ENCODE measurements around the gene C4orf50.
"Not testable (repeated sequence)": the region's sequence is repeated elsewhere in the genome, so short reads cannot be mapped to it uniquely, and the experiment has no call there.

C4orf50 gene

GRCh38 chr4:6017030-6017429 lies 1.2 kb downstream of the C4orf50 start:
- no peak for DNase-seq (ENCODE audit: low read depth in 3 of 3)

GRCh38 chr4:6013564-6013963 lies 4.7 kb downstream of the C4orf50 start:
- no peak for DNase-seq (ENCODE audit: low read depth in 3 of 3)

- no peak for DNase-seq (ENCODE audit: low read depth in 3 of 3)
These were observed 6.0 kb downstream of the C4orf50 start for GRCh38 chr4:6012200-6012599.

- DNase-seq (ENCODE audit: low read depth in 3 of 3): no peak
These were observed 6.5 kb downstream of the C4orf50 start for GRCh38 chr4:6011686-6012085.

- DNase-seq (ENCODE audit: low read depth in 3 of 3): no peak
These were observed 7.0 kb downstream of the C4orf50 start for GRCh38 chr4:6011271-6011671.

GRCh38 chr4:6010789-6011188 lies 7.4 kb downstream of the C4orf50 start:
- DNase-seq (ENCODE audit: low read depth in 3 of 3): no peak

- no peak for DNase-seq (ENCODE audit: low read depth in 3 of 3)
These were observed 8.8 kb downstream of the C4orf50 start for GRCh38 chr4:6009452-6009851.

GRCh38 chr4:6008766-6009385 lies 9.4 kb downstream of the C4orf50 start:
- no peak for DNase-seq (ENCODE audit: low read depth in 3 of 3)

- DNase-seq (ENCODE audit: low read depth in 3 of 3): no peak
These were observed 10.1 kb downstream of the C4orf50 start for GRCh38 chr4:6008092-6008551.

GRCh38 chr4:6005175-6005574 lies 13.1 kb downstream of the C4orf50 start:
- DNase-seq (ENCODE audit: low read depth in 3 of 3): no peak

- DNase-seq (ENCODE audit: low read depth in 3 of 3): not testable (repeated sequence)
These were observed 14.7 kb downstream of the C4orf50 start for GRCh38 chr4:6003485-6003884.

GRCh38 chr4:6002926-6003325 lies 15.3 kb downstream of the C4orf50 start:
- DNase-seq (ENCODE audit: low read depth in 3 of 3): no peak

- no peak for DNase-seq (ENCODE audit: low read depth in 3 of 3)
These were observed 15.8 kb downstream of the C4orf50 start for GRCh38 chr4:6002492-6002833.

GRCh38 chr4:6001680-6002491 lies 16.3 kb downstream of the C4orf50 start:
- DNase-seq (ENCODE audit: low read depth in 3 of 3): no peak

GRCh38 chr4:5999830-6000365 lies 18.3 kb downstream of the C4orf50 start:
- no peak for DNase-seq (ENCODE audit: low read depth in 3 of 3)

- DNase-seq (ENCODE audit: low read depth in 3 of 3): no peak
These were observed 18.9 kb downstream of the C4orf50 start for GRCh38 chr4:5999356-5999755.

- DNase-seq (ENCODE audit: low read depth in 3 of 3): peak in 2 of 3 experiments; percentile 9 to 31
These were observed 19.8 kb downstream of the C4orf50 start for GRCh38 chr4:5998333-5998936.

GRCh38 chr4:5996641-5997040 lies 21.6 kb downstream of the C4orf50 start:
- no peak for DNase-seq (ENCODE audit: low read depth in 3 of 3)

GRCh38 chr4:5995901-5996623 lies 22.2 kb downstream of the C4orf50 start:
- no peak for DNase-seq (ENCODE audit: low read depth in 3 of 3)

GRCh38 chr4:5993876-5994811 lies 24.1 kb downstream of the C4orf50 start:
- DNase-seq (ENCODE audit: low read depth in 3 of 3): no peak

- DNase-seq (ENCODE audit: low read depth in 3 of 3): not testable (repeated sequence)
These were observed 24.9 kb downstream of the C4orf50 start for GRCh38 chr4:5993346-5993745.

Data from stimulated activated CD4-positive, alpha-beta T cell treated with anti-CD3 and anti-CD28 coated beads, TNF-alpha, amount 100 ng/mL, for 24 hours (primary cell).